GM21723 (cell line): Measurements from ENCODE around the gene GKN2.

Source experiments
- ATAC-seq: cut with Tn5 transposase; IDR thresholded peaks from one replicate; pipeline ENCODE4 v1.9.1; 2021; ENCODE audit warnings: mild to moderate bottlenecking, moderate library complexity; ENCODE audit not compliant: unreplicated experiment

GKN2 gene

GRCh38 chr2:68952887-68953521 is at the start of gene GKN2:
Gene GKN2, minus strand, starts transcription at chr2:68952893. Its CDS starts 32 bp downstream, at chr2:68952861.
- no peak for ATAC-seq

DNA sequence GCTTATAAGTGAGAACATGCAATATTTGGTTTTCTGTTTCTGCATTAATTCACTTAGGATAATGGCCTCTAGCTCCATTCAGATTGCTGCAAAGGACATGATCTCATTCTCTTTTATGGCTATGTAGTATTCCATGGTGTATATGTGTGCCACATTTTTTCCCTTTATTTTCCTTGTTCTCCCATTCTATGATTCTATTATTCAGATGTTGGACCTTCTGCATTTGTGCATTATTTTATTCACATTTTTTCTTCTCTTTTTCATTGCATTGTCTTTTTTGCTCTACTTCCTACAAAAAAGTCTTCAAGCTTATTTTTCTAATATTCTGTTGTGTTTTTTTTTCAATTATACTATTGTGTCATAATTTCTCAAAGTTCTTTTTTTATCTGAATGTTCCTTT is 49.2 kb upstream of the GKN2 start:
- no peak for ATAC-seq

DNA sequence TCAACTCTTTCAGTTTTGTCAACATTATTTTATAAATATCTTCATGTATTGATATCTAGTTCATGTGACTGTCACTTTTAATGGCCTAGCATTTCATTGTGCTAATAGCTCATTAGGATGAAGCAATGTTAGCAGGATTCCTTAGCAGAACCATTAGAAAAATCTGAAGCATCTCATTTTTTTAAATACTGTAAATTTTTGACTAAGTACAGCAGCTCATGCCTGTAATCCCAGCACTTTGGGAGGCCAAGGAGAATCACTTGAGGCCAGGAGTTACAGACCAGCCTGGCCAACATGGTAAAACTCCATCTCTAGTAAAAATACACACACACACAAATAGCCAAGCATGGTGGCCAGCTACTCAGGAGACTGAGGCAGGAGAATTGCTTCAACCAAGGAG is 44.7 kb upstream of the GKN2 start:
- no peak for ATAC-seq

DNA sequence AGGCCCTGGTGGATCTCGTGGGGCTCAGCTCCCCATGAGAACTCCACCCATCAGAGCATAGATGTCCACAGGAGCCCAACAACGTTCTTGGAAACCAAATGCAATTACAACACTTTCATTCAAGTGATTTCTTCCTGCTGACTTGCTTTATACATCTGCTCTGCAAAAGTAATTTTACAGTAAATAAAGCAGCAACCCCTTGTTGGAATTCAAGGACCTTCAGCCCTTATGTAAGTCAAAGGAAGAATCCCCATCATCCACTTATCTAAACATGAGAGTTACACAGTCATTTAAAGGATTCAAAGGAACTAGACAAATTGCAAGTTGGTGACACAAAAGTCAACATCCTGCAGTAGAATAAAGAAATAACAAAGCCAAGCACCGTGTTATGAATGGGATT is 43.2 kb upstream of the GKN2 start:
- no peak for ATAC-seq

GRCh38 chr2:68994864-68995263 is 42.2 kb upstream of the GKN2 start:
- no peak for ATAC-seq

DNA sequence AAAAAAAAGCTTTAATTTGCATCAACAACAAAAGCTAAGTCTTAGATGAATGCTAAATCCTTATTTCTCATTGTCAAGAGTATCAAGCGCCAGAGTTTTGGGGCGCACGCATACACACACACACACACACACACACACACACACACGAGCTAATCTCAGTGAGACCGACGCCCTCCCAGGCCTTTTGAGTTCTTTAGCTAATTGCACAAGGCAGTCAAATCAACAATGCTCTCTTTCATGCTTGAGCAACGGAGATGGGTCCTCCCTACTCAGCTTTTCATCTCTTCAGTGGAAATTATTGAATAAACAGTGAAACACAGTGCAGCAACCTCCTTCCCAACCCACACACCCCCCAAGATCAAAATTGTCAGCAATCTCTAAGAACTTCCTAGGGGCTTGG is 41.0 kb upstream of the GKN2 start:
- ATAC-seq = no peak

DNA sequence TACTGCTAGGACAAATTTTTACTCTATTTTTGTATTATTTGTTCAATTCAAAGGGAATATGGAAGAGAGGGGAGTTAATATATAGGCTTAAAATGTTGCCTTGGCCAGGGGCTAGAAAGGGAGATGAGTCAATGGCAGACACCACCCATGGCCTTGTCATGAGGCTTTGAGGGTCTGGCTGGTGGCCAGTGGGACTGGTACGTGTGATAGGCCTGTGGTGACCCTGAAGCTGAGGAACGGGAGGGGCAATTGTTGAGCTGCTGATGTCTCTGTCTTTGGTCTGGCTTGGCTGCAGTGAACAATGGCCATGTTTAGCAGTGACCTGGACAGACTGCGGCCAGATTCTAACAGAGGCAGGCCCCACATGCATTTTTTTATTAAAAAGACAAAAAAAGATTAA is 40.2 kb upstream of the GKN2 start:
- ATAC-seq = no peak

GRCh38 chr2:68992341-68992740 is 39.6 kb upstream of the GKN2 start:
- ATAC-seq = no peak

DNA sequence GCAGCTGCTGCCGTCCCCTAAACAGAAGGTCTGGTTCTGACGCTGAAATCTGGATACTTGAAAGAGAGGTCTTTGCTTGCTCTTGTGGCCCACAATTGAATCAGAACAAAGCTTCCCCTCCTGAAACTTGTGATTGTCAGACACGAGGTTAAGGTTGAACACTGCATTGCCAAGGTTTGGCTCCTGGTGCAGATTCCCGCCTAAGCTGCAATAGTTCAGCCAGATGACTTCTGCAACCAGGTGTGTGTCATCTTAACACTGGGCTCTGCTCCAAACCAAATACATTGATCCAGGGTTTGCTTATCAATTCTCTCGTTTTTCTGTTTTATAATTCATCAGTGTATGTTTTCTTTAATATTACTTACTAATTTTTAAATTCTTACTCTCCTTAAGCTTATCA is 36.3 kb upstream of the GKN2 start:
- ATAC-seq = no peak

GRCh38 chr2:68987021-68987503 is 34.4 kb upstream of the GKN2 start:
- no peak for ATAC-seq

GRCh38 chr2:68980956-68981355 is 28.3 kb upstream of the GKN2 start:
- no peak for ATAC-seq

DNA sequence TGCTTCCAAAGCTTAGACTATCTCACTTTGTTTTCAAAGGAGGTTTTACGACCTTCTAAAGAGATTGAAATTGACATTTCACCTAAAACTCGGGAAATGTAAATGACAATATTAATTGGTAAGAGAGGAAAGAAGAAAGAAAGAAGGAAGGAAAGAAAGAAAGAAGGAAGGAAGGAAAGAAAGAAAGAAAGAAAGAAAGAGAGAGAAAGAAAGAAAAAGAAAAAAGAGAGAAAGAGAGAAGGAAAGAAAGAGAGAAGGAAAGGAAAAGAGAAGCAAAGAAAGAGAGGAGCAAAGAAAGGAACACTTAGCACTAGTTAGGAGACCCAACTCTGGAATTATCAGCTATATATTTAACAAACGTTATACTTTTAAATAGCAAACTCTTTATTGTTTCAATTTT is 25.4 kb upstream of the GKN2 start:
- no peak for ATAC-seq

DNA sequence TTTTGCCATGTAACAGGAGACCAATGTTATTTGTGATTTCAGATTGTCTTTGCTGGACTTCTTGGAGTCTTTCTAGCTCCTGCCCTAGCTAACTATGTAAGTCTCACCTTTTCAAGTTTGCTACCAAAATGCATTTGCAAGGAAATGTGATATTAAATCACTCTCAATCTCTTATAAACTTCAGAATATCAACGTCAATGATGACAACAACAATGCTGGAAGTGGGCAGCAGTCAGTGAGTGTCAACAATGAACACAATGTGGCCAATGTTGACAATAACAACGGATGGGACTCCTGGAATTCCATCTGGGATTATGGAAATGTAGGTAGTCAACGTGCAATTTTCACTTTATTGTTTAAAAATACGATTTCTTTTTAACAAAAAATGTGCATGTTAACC is 24.8 kb upstream of the GKN2 start:
- ATAC-seq = no peak

GRCh38 chr2:68975844-68976243 is 23.2 kb upstream of the GKN2 start:
- no peak for ATAC-seq

- no peak for ATAC-seq
Observed at GRCh38 chr2:68974946-68975665, 22.4 kb upstream of the GKN2 start.

DNA sequence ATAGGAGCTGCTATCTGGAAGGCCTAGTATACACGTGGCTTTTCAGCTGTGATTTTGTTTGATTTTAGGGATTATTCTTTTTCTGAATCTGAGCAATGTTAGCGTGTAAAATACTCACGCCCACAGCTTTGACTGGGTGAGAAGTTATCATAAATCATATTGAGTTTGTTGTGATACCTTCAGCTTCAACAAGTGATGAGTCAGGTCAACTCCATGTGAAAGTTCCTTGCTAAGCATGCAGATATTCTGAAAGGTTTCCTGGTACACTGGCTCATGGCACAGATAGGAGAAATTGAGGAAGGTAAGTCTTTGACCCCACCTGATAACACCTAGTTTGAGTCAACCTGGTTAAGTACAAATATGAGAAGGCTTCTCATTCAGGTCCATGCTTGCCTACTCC is 21.6 kb upstream of the GKN2 start, which contains the start of gene GKN1:
TSS of gene GKN1 (plus strand) at position 386 of the 400 bp plus-strand sequence. CDS start 42 bp downstream, outside the sequence.
- no peak for ATAC-seq

- no peak for ATAC-seq
Observed at GRCh38 chr2:68971591-68972231, 19.0 kb upstream of the GKN2 start.

DNA sequence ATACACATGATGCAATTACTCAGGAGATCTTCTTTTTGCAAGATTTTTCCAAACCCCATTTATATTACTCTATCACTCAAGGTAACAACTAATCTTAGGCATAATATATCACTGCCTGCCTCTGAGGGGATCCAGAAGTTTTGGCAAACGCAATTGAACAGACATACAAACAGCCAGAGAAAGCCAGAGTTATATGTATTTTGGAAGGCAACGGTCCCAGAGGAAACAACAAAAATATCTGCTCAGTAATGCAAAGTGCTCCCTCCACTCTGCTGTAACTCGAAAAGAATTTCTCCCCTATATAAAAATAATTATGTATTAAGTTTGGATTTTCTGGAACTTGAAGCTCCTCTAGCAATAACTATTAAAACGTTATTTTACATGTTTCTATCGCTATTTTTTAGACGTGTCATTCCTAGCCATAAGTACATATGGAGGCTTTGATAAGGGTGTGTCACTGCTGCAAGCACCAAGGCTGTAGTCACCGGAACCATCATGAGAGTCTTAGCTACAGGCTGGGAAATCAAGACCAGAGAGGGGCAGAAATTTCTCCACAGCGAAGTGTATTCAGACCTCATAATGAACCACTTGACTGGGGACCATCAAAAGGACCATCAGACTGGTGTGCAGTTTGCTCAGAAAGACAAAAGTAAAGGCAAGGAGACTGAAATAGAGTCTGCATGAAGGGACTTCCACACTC is 18.0 kb upstream of the GKN2 start:
- ATAC-seq = no peak

DNA sequence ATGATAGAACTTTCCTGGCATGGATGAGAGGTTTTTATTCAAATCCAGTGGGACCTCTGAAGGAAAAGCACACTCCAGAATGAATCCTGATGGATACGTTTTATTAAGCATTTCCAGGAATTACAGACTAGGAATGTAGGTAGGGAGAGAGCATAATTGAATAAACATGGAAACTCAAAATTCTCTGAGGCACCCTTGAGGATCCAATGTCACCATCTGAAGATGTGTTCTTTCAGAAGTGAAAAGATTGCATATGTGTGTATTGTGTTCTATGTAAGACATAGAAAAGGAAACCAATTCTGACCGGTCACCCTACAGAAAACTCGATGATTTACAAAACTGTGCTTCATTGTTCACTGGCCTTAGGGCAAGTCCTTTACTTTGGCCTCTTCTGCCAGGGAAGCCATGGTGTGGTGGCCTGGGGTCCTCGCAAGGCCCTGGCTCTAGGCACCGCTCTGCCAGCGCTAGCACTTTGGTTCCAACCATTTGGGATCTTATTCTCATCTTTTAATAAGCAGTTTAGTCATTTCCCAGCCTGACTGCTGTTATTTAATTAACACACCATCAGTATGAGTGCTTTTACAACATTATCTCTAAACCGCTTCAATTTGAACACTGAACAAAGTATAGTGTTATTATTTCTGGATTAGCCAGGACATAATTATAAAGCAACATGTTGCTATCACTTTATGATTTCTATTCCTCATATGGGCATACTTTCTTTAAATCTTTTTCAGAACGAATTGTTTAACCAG is 17.2 kb upstream of the GKN2 start:
- no peak for ATAC-seq

DNA sequence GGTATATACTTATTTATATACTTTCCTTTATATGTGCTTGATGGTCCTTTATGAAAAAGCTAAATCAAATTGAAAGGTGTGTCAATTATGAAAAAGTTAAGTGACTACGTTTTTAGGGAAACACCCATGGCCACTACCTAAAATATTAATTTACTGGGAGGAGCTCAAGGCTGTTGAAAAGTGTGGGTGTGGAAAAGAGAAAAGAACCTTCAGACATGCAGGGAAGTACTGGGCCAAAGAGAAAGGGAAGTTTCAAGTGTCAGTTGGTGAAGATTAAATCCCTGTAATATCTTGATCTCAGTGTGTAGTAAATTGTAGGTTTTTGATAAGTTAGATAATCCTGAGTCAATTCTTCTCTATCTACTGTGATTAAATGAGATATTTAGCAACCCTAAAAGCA is 15.5 kb upstream of the GKN2 start:
- ATAC-seq = no peak

DNA sequence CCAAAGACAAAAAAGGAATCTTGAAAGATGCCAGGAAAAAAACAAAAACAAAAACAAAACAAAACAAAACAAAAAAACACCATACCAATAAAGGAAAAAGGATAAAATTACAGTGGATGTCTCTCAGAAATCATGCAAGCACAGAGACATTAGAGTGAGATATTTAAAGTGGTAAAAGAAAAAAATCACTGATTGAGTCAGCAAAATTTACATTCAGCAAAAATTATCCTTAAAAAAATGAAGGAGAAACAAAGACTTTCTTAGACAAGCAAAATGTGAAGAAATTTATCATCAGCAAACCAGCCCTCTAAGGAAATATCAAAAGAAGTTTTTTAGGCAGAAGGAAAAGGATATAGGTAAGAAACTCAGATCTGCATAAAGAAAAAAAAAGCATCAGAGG is 11.6 kb upstream of the GKN2 start:
- ATAC-seq = no peak
